GM12872 (cell line): ENCODE measurements around the gene FRY.
A peak's percentile ranks its signal among the peaks of the same experiment; 100 is the strongest.

Source experiments
- CTCF ChIP-seq: IDR thresholded peaks from 3 replicates; pipeline ENCODE4 v1.5.1; 2011; ENCODE audit warnings: low read depth, mild to moderate bottlenecking, low read length, moderate library complexity; ENCODE audit not compliant: insufficient read depth

Gene FRY

DNA sequence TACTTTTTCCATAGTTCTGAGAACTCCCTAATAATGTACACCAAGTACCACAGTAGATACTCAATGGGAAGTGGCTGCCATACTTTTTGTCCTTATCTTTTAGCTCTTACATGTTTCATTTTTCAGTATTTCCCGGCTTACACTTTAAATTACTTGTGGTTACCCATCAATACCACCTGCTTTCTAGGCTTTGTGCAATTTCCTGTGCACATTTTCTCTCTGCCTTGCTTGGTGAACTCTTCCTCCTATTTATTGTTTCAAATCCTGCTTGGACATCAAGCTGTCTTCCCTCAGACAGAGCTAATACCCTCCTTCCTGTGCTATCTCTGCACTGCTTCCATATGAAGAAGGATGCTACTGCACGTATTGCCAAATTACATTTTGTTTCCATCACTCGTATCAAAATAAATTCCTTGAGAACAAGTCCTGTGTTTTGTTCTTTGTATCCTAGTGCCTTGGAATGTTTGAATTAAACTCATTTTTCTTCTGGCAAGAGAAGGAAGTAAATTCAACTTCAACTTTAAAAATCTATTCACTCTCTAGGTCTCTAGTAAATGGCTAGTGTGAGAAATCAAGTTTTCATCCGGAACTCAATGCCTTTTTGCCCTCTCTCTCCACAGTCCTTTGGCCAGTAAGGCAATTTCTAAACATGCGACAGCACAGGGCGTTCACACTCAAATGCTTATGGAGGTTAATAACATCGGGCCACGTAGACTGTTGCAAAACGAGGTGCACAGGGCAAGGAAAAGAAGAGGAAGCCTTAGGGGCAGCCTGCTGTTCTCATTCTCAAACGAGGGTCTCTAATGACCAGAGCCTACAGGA is 277.9 kb downstream of the FRY start:
- no peak for TF ChIP-seq CTCF

DNA sequence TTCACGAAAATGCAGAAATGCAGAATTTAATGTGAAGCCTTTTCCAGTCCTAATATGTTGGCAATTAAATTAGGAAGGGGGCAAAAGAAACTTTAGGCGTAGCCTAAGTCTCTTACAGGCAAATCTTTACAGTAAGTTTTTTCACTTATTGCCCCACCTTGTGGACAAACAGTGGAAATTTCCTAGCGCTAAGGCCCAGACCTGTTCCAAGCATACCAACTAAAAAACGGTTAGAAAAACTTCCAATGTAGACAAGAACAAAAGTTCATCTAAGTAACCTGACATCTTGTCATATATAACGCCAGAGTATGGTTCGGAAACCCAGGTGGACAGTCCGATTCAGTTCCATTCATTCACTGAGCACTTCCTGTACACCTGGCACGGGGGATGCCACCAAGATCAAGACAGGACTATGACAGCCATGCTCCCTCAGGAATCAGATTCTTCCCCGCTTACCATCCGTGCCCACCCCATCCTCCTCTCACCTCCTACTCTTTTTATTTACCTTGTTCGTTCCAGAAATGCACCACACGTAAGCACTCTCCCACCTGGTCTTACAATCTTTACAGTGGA is 278.6 kb downstream of the FRY start:
- peak; percentile 66 for TF ChIP-seq CTCF

DNA sequence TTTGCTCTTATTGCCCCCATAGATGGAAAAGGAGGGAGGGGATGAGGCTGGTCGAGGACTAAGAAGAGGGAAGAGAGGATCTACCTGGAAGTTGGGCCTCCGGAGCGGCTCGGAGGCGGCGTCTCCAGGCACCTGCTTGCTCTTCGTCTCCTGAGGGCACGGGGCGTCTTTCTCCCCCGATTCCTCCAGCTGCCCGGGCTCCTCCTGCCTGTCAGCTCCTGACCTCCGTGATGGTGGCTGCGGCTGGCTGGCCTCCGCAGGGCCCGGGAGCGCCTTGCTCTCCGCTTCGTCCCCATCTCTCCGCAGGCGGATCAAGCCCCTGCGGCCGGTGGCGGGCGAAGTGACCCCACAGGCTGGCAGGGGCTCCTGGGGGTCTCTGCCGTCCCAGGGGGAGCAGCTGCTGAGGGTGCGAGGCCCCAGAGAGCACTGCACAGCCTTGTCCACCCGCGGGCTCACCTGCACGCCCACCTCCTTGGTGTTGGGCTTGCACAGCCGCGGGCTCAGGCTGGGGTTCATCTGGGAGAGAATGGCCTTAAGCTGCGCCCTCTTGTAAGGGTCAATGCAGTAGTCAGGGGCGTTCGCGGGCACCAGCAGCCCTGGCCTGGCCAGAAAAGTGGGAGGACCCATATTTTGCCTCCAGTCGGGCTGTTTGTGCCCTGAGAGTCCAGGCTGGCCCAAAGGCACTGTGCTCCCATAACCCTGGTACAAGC is 279.8 kb downstream of the FRY start:
- TF ChIP-seq CTCF: no peak

DNA sequence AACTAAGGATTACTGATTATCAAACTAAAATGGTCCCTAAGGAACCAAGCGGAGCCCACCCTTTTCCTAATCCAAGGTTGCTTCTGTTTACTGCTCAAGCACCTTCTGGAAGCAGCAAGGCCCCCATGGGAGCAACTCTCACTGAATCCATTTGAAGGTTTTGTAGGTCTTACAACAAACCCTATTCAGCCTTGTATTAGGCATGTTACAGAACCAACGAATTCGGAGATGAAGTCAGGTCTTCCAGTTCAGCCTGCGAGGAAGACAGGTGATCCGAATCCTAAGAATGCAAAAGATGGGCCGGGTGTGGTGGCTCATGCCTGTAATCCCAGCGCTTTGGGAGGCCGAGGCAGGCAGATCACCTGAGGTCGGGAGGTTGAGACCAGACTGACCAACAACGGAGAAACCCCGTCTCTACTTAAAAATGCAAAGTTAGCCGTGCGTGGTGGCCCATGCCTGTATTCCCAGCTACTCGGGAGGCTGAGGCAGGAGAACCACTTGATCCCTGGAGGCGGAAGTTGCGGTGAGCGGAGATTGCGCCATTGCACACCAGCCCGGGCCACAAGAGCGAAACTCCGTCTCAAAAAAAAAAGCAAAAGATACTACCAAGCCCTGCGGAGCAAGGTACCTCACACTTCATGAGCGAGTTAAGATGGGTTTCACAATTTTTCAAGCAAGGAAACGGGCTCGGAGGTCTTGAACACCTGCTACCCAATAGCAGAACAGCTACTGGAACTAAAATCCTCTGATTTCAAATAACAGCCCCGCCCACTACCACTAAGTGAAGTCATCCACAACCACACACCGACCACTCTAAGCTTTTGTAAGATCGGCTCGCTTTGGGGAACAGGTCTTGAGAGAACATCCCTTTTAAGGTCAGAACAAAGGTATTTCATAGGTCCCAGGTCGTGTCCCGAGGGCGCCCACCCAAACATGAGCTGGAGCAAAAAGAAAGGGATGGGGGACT is 283.0 kb downstream of the FRY start:
- no peak for TF ChIP-seq CTCF

- no peak for TF ChIP-seq CTCF
Observed at GRCh38 chr13:32315238-32316027, 283.9 kb downstream of the FRY start, which contains the start of the genes BRCA2 and ZAR1L. Gene BRCA2, plus strand, starts transcription at chr13:32315508. Its CDS starts 953 bp downstream, at chr13:32316461. Gene ZAR1L, minus strand, starts transcription at chr13:32315363. Its CDS starts 3,438 bp downstream, at chr13:32311925.

DNA sequence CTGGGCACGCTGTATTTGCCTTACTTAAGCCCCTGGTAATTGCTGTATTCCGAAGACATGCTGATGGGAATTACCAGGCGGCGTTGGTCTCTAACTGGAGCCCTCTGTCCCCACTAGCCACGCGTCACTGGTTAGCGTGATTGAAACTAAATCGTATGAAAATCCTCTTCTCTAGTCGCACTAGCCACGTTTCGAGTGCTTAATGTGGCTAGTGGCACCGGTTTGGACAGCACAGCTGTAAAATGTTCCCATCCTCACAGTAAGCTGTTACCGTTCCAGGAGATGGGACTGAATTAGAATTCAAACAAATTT is 284.4 kb downstream of the FRY start:
- no peak for TF ChIP-seq CTCF
